NCI-H1105 treated with DMSO at 0.1 percent for 48 hours (cell line): ENCODE data around the gene MAPK12.

Experiments used
- DNase-seq: peaks from one replicate; lab custom pipeline; 2025; lab: John Stamatoyannopoulos, UW

MAPK12 gene

DNA sequence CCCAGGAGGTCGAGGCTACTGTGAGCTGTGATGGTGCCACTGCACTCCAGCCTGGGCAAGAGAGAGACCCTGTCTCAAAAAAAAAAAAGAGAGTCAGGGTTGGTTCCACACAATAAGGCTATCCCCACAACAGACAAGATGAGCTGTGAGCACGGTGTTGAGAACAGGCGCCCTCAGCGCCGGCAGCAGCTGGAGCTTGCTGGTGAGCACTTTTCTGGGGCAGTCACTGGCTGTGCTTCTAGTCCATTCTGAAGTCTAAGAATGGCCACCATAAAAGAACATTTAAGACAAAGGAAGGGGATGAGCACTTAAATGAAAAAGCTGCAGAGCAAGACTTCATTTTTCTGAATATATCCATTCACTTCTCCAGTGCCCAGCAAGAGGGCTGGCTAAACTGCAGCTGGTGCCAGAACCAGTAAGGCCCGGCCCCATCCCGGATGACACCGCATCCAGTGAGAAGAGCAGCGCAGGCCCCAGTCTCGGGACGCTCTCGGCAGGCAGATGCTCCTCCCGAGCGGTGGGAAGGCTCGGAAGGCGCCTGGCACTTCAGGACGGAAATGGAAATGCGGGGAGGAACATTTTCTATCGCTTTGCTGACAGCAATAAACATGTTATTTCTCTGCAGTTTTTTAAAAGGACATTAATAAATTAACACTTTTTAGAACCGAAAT, 28.9 kb downstream of the MAPK12 start:
- no peak for DNase-seq

DNA sequence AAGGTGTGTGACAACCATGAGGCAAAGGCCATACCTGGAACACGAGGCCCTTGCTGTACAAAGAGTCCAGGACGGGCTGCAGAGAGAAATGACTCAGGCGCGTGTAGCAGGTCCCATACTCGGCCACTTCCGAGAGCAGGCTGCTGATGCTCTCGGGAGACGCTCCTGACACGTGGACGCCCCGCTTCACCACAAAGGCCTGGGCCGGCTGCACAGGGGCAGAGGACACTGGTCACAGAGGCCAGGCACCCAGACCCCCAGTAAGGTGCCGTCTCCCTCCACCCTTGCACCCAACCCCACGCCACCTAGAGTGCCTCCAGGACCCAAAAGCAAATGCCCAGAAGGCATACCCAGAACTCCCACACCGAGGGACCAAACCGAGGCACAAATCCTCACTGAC, 32.1 kb downstream of the MAPK12 start:
- DNase-seq: no peak

DNA sequence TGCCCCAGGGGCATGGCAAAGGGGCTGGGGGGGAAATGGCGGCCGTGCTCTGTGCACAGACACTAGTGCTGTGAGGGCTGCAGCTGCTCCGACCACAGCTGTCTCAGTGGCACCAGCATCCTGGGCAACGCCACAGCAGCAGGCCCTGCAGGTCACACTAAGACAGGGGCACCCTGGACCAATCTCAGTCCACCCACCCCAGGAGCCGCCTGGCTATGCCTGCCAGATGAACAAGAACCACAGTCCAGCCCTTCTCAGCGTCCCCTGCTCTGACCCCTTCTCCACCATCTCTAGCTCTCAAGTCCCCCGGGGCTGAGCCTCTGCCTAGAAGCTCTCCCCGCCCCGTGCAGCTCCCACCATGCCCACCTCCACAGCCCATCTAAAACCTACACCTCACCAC, 33.1 kb downstream of the MAPK12 start:
- DNase-seq: no peak

DNA sequence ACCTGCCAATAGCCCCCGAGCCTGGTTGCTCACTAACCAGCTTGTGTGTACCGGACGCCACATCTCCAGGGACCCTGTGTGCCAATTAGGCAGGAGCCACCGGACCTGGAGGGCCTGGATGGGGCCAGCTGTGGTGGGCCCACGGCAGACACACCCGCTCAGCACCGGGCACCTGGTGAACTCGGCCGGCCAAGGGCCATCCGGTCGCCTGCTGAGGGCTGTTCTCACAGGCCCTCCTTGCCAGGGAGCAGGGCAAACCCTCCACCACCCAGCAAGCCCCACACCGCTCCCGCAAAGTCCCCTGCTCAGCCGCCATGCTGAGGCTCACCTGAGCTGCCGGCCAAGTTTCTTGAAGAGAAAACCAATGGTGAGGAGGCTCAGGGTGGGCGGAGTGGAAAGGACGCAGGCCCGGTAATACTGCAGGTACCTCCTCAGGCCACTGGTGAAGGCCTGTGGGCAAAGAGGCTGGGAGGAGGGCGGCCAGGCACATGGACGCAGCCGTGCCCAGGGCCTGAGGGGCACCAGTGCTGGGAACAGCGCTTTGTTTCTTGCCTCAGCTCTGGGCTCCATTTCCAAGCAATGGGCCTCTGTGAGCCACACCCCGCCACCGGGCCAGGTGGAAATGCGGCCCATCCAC, 33.8 kb downstream of the MAPK12 start:
- no peak for DNase-seq

DNA sequence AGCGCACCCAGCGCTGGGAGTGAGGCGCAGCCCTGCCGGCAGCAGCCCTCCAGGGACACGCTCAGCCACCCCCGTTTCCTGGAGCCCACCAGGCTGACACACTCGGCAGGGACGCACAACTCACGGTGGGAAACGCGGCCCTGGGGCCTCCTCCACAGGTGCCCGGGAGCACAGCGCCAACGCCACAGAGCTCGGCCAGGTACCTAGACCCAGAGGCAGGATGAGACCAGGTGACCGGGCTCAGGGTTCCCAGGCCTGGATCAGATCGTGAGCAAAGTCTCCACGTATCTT, 34.7 kb downstream of the MAPK12 start:
- DNase-seq: no peak

DNA sequence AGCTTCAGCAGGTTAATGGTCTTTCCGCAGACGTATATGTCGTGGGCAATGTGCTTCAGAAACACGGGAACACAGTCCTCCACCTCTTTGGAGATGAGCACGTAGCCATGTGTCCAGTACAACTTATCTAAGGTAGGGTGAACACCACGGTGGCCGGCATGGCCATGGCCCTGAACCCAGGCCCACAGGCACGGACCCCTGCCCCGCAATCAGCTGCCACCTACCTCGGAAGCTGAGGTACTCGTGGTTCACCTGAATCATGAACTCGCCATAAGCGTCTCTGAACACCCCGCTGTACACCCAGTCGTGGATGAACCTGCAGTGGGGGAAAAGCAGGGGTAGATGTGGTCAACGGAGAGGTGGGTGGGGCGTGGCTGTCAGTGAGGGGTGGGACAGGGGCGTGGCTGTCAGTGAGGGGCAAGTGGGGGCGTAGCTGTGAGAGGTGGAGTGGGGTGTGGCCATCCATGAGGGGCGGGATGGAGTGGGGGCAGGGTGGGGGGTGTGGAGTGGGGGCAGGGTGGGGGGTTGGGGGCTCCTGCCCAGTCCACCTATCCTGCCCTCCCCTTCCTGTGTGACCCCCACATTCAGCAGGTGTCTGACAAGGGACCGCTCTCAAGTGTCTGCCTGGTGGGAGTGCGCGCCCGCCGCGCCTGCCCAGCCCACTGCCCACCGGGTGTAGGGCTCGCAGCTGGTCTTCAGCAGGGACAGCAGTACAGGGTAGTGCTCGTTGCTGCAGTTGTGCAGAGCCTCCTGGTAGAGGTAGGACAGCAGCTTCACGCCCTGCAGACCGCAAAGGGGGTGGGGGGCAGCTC, 35.2 kb downstream of the MAPK12 start:
- no peak for DNase-seq

DNA sequence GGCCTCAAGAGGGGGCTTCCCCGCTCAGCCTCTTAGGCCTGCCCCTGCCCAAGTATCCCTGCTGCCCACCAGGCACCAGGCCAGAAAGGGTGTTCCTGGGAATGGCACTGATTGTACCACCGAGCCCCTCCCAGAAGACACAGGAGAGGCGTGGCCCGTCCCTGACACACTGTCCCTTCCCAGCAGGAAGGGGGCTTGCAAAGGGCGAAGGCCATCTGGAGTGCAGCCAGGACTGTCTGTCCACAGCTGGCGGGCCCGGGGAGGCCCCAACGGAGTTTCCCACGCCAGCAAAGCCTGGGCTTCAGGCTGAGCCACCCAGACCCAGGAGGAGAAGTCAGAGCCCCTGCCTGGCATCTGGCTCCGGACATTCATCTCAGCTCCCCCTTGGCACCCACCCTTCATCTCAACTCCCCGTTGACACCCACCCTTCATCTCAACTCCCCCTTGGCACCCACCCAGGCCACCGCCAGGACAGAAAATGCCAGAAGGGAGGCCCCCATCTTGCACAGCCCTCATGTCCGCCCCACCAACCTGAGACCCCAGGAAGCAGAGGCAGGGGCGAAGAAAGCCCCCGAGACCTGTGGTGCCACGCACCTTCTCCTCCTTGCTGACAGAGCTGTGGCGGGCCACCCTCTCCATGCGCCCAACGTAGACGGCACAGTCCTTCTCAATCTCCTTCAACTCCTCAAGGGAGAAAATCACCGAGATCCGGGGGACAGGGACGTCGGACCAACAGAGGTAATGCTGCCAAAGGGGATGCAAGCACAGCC, 36.1 kb downstream of the MAPK12 start:
- no peak for DNase-seq

DNA sequence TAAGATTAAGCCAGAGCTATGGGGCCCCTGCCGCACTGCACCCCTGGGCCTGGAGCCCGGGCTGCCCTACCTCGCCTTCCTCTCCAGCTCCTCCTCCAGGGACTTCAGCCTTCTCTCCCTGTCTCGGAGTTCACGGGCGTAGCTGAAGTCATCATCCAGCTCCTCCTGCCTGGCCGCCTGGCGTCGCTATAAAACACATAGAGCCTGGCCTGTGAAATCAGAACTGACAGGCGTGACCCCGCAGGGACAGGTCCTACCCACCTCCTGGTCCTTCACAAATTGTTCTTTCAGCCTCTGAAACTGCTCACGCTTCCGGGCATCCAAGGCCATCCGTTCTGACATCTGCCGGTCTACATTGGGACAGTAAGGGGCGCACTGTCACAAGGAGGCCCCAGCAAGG, 37.4 kb downstream of the MAPK12 start:
- no peak for DNase-seq

DNA sequence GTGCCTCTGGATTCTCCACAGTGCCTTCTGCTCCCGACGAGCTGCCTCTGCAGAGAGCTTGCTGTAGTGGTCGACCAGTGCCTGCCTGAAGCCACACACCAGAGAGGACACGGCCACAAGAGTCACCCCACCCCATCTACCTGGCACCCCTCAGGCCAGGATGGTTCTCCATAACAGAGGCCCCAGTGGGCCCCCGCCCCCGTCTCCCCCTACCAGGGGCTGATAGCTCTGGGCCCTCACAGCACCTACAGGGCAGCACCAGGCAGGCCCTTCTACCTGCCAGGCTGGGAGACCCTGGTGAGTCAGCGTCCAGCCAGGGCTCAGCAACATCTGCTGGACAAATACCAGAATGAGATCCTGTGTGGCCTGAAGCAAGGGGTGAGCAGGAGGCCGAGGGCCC, 39.0 kb downstream of the MAPK12 start:
- no peak for DNase-seq

DNA sequence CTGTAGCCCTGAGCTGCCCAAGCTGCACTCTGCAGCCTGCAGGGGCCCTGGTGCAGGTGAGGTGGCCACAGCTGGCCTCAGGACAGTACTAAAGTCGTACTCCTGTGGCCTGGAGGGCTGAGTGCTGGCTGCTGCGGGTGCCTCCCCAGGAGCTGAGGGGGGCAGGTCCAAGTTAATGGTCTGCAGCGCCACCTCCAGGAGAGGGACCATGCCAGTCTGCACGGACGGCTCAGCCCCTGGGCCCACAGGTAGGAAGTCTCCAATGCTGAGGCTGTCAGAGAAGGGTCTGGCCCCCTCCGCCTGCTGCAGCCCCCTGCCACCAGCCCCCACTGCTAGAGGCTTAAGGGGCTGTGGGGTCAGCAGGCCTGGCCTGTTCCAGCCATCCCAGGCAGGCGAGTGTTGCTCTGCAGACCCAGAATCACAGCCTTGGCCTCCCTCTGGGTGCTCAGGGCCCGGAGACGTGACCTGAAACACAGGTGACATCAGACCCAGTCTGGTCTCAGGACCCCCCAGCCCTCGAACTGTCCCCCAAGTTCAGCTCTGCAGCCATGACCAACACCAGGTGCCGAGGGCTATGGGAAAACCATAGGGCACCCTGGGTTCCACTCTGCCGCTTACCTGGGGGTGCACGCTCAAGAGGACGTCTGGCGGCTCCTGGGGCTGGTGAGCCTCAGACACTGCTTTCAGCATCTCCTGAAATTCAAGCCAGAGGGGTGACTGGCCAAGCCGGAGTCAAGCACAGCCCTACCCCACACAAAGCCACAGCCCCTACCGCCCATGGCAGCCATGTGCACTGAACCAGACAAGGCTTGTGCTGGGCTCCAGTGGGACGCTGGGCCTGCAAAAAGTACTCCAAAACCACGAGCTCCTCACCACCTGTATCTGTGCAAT, 39.8 kb downstream of the MAPK12 start:
- DNase-seq: no peak

DNA sequence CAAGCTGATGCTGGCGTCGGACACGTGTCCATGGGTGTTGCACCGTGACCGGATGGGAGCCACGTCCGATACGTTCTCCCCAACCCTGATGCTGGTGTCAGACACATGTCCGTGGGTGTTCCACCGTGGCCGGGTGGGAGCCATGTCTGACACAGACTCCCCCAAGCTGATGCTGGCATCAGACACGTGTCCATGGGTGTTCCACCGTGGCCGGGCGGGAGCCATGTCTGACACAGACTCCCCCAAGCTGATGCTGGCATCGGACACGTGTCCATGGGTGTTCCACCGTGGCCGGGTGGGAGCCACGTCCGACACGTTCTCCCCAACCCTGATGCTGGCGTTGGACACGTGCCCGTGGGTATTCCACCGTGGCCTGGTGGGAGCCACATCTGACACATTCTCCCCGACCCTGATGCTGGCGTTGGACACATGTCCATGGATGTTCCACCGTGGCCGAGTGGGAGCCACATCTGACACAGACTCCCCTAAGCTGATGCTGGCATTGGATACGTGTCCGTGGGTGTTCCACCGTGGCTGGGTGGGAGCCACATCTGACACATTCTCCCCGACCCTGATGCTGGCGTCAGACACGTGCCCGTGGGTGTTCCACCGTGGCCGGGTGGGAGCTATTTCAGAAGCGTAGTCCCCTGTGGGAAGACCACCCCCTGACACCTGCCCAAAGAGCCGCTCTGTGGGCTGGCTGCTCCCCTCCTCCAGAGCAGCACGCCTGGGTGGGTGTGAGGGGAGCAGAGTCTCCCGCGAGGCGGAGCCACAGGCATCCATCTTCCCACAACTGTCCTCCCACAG, 40.7 kb downstream of the MAPK12 start:
- no peak for DNase-seq

DNA sequence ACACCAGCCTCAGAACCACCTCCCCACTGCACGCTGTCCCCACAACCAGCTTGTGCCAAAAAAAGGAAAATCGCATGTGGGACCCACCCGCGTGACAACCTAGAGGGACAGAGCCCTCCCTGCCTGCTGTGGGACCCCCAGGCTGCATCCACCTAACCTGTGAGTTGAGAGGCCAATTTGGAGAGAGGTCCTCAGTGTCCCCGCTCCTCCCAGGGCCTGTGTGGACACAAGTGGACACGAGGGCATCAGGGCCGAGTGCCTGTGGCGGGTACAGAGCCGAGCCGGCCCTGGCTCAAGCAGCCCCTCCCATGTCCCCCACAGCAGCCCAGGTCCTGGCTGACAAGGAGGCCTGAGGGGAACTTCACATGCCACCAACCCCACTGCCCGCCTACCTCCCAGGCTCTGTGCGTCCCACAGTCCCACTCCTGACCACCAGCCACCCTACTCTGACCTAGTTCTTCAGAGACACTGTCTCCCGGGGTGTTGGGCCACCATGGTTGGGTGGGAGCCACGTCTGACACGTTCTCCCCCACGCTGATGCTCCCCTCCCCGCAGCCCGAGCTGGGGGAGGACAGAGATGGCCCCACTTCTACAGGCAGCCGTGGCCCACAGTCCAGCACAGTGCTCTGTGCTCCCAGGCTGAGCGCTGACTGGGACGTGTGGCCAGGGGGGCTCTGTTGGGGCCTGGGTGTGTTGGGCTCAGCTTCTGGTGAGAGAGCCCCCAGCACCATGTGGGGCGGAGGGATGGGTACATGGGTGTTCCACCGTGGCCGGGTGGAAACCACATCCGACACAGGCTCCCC, 41.5 kb downstream of the MAPK12 start:
- DNase-seq: no peak

DNA sequence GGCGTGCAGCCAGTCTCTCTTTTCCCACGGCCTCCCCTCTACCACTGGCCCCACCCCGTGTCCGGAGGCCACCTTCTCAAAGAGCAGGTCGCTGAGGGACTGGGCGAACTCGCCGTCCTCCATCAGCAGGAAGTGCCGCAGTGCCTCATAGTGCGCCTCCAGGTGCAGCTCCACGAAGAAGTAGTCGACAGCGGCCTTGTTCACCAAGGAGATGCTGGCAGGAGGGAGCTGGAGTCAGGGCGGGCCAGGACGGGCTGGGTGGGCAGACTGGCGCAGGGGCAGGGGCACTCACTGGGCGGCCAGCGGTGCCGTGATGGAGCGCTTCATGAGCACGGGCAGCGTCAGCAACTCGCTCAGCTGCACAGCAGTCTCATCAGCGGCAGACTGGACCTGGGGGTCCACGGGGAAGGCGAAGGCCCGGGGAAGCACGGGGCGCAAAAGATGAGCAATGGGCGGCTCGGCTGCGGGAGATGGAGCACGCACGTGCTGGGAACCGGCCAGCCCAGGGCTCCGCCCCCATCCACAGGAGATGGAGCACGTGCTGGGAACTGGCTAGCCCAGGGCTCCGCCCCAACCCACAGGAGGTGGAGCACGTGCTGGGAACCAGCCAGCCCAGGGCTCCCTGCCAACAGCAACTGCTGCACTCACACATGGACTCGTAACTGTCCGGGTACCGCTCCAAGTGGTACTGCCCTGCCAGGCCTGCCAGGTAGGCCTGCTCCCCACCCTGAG, 42.3 kb downstream of the MAPK12 start:
- DNase-seq: peak; percentile 67

DNA sequence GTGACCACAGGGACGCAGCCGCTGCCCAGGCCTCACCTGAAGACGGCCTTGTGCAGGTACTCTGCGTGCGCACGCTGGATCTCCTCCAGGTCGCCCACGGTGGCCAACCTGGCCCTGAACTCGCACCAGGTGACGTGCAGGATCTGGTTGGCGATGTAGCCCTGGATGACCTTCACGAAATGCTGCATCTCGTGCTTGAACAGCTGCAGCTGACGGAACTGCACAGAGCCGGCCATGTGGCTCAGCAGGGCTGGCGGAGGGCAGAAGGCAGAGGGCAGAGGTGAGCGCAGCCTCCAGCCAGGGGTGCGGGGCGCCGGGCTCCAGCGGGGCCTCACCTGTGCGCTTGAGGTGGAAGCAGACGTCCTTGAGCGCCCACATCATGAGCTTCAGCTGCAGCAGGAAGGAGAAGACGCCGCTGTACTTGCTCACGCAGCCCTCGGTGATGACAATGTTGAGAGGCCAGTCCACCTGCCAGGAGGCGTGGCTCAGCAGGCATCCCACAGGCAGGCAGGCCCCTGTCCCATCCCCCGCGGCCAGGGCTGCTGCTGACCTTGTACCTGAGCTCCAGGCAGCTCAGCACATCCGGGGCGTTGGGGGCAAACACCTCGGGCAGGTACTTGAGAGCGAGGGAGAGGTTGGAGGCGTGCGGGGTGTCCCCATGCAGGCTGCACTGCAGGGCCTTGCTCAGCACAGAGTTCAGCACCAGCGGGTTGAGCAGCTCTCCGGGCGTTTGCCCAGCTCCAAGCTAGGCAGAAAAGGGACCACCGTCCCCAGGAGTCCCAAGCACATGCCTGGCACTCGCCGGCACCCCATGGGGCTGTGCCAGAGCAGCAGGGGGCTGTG, 43.1 kb downstream of the MAPK12 start:
- DNase-seq: no peak

DNA sequence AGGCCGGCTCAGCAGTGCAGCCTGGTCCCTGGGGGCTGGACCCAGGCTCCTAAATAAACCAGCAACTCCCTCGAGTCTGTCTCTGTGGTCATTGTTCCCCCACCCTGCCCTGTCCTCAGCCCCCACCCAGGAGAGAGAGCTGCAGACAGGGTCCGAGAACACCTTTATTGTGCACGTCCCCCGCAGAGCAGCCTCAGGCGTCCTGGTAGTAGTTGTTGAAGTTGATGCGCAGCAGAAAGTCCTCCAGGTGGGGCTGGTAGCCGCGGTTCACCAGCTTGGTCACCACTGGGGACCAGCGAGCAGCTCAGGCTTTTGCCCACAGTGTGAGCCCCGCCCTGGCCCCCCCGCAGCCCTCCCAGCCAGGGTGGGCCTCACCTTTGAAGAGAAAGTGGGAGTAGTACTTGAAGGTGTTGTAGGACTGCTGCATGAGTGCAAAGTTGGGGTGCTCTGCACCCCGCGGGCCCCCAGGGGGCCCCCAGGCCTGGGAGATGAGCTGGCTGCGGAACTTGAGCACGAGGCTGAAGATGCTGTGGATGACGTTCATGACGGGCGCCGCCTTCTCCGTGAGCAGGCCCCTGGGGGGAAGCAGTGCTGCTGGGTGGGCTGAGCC, 43.8 kb downstream of the MAPK12 start:
- DNase-seq: no peak

DNA sequence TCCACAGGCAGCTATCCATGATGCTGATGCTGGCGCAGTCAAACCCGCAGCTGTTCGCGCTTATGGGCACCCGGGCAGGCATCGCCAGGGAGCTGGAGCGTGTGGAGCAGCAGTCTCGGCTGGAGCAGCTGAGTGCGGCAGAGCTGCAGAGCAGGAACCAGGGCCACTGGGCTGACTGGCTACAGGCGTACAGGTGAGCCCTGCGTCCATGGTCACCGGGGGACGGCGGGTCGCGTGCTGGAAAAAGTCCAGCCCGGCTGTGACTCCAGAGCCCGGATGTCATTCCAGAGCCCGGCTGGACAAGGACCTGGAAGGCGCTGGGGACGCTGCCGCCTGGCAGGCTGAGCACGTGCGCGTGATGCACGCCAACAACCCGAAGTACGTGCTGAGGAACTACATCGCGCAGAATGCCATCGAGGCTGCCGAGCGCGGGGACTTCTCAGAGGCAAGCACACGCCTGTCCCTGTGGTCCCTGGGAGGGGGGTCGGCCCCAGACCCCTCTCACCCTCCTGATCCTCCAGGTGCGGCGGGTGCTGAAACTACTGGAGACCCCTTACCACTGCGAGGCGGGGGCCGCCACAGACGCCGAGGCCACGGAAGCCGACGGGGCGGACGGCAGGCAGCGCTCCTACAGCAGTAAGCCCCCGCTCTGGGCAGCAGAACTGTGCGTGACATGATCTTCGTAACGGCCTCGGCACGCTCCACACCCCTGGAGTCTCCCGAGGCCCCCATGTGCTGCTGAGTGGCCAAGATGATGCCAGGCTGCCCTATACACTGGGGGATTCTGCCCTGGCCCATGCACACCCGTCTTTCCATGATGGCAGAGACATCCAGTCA, 44.6 kb downstream of the MAPK12 start:
- no peak for DNase-seq
